ENCODE results near the gene LRBA.
"Not testable (repeated sequence)": the region's sequence is repeated elsewhere in the genome, so short reads cannot be mapped to it uniquely, and the experiment has no call there.

Gene LRBA

GRCh38 chr4:150401083-150401687, 613.9 kb downstream of the LRBA start:
- TF ChIP-seq CTCF (IDR thresholded peaks at IDR 0.05), result no peak
- H3K4me3 ChIP-seq, result no peak overlapping the region
- no peak for DNase-seq (ENCODE audit: low spot score)
- no peak overlapping the region for H3K27ac ChIP-seq

GRCh38 chr4:150395872-150396271, 619.2 kb downstream of the LRBA start:
- Histone ChIP-seq H3K4me3 (no peak overlapping the region), H3K27ac (no peak overlapping the region)
- TF ChIP-seq CTCF (IDR thresholded peaks at IDR 0.05), result no peak
- no peak for DNase-seq (ENCODE audit: low spot score)

- H3K4me3 ChIP-seq, result no peak overlapping the region
- TF ChIP-seq CTCF (IDR thresholded peaks at IDR 0.05), result no peak
- no peak overlapping the region for H3K27ac ChIP-seq
- DNase-seq (ENCODE audit: low spot score), result no peak
Measured at GRCh38 chr4:150394046-150394445, 621.0 kb downstream of the LRBA start.

GRCh38 chr4:150391052-150391451, 624.0 kb downstream of the LRBA start:
- TF ChIP-seq CTCF (IDR thresholded peaks at IDR 0.05), result no peak
- DNase-seq (ENCODE audit: low spot score), result no peak
- no peak overlapping the region for H3K4me3 ChIP-seq
- H3K27ac ChIP-seq, result no peak overlapping the region

GRCh38 chr4:150390531-150390910, 624.6 kb downstream of the LRBA start:
- no peak for DNase-seq (ENCODE audit: low spot score)
- no peak overlapping the region for H3K4me3 ChIP-seq
- no peak overlapping the region for H3K27ac ChIP-seq
- no peak for TF ChIP-seq CTCF (IDR thresholded peaks at IDR 0.05)

GRCh38 chr4:150389896-150390530, 625.1 kb downstream of the LRBA start:
- no peak overlapping the region for H3K27ac ChIP-seq
- no peak for DNase-seq (ENCODE audit: low spot score)
- no peak overlapping the region for H3K4me3 ChIP-seq
- TF ChIP-seq CTCF (IDR thresholded peaks at IDR 0.05), result no peak

GRCh38 chr4:150387981-150388380, 627.1 kb downstream of the LRBA start:
- no peak overlapping the region for H3K4me3 ChIP-seq
- TF ChIP-seq CTCF (IDR thresholded peaks at IDR 0.05), result no peak
- no peak overlapping the region for H3K27ac ChIP-seq
- no peak for DNase-seq (ENCODE audit: low spot score)

- H3K27ac ChIP-seq; H3K4me3 ChIP-seq; DNase-seq (ENCODE audit: low spot score): not testable (repeated sequence)
Measured at GRCh38 chr4:150386415-150386814, 628.7 kb downstream of the LRBA start.
